DMS114 treated with DMSO at 0.1 percent for 48 hours (cell line): ENCODE measurements around the gene EPHA6.

ENCODE experiments used
- DNase-seq: peaks from one replicate; lab custom pipeline; 2025; ENCODE audit not compliant: unreplicated experiment; lab: John Stamatoyannopoulos, UW

EPHA6 gene

DNA sequence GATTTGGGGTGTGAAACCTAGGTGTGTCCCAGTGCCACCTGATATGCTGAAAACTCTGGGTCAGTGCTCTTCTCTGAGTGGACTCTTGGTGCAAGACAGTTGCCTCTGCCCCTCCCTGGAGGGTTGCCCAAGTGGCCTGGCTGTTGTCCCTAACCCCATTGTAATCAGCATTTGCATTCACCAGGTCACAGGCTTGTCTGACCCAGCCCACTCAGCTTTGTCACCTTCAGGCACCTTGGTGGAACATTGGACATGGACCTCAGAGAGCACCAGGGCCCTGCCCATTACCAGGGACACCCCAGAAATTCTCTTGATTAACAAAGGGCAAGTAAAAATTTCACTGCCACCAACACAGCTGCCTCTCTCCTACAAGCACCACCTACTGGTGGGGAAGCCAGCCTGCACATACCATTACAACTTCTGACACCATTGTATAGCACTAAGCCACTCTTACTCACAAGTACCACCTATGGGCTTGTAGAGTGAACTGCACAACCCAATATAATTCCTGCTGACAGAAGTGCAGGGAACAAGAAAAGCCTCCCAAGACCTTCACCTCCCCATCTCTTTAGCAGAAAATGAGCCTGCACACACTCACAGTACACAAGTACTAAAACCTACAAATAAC, 324.6 kb downstream of the EPHA6 start:
- DNase-seq = no peak

GRCh38 chr3:97148931-97149330, 334.5 kb downstream of the EPHA6 start:
- DNase-seq = no peak

DNA sequence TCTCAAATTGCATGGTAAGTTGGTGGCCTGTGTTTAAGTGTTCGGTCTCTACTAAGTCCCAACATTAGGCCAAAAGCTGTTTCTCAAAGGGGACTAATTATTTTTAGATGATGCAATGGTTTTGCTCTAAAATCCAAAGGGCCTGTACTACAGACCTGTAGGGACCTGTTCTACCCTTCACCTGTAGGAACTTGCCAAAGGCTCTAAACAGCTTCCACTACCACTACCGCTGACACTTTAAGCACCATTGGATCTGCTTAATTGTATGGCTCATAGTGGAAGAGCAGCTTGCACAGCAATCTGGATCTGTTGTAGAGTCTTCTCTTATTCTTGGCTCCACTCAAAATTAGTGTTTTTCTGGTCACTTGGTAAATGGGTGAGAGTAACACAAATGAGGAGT, 346.8 kb downstream of the EPHA6 start:
- DNase-seq = no peak

DNA sequence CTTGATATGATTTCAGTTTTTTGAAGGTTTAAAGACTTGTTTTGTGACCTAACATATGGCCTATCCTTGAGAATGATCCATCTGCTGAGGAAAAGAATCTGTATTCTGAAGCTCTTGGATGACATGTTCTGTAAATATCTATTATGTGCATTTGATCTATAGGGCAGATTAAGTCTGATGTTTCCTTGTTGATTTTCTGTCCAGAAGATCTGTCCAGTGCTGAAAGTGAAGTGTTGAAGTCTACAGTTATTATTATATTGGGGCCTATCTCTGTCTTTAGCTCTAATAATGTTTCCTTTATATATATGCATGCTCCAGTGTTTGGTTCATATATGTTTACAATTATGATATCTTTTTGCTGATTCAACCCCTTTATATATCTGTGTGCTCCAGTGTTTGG, 362.8 kb downstream of the EPHA6 start:
- DNase-seq = no peak

DNA sequence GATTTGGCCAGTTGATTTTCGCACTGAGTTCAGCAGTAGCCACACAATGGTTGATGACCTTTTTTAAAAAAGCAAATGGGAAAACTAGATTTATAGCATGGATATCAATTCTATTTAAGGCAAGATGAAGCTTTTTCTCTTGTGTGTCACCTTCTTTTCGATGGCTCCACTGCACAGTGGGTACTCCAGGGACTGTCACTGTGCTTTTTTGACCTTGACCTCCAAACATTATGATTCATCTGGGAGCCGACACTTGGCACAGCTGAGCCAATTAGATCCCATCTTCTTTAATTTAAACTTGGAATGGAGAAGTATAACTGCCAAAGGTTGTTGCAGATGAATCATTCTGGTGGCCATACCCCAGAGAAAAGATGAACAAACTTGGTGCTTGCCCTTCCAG, 367.3 kb downstream of the EPHA6 start:
- no peak for DNase-seq

- no peak for DNase-seq
Observed at GRCh38 chr3:97187771-97188170, 373.4 kb downstream of the EPHA6 start.

- no peak for DNase-seq
Observed at GRCh38 chr3:97189835-97190234, 375.4 kb downstream of the EPHA6 start.

DNA sequence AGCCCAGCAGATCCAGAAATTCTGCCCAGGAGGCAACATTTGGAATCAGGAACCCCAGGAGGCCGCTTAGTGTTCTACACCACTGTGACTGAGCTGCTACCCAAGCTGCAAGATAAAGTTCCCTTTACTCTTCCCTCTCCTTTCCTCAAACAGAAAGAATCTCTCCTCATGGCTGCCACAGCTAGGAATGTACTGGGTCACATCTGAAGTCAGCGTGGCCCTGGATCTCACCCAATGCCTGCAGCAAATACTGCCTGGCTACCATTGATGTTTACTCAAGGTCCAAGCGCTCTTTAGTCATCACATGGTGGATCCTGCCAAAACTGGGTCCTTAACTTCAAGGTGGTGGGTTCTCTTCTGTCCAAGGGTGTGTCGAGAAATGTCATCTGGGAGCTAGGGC, 382.7 kb downstream of the EPHA6 start:
- DNase-seq = no peak

GRCh38 chr3:97197830-97198229, 383.4 kb downstream of the EPHA6 start:
- DNase-seq = no peak

DNA sequence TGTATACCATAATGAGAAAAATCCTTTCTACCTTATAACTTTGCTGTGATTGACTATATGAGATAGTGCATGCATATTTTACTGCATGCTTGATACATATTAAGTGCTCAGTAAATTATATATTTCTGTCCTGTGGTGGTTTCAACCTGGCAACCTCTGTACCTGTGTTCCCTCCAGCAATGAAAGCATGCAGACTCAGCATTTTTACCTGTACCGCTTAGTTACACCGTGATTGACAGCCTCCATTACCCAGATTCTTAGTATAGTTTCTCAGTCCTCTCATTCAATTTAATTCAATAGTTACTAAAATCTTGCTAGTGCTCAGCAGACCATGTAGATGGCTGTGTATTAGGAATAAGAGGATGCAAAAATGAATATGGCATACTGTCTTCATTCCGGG, 386.0 kb downstream of the EPHA6 start:
- no peak for DNase-seq

- DNase-seq = no peak
Observed at GRCh38 chr3:97201814-97202213, 387.4 kb downstream of the EPHA6 start.

- DNase-seq = no peak
Observed at GRCh38 chr3:97228966-97229365, 414.6 kb downstream of the EPHA6 start.

GRCh38 chr3:97230486-97230885, 416.1 kb downstream of the EPHA6 start:
- DNase-seq = no peak

GRCh38 chr3:97232393-97233034, 418.1 kb downstream of the EPHA6 start:
- DNase-seq = no peak

GRCh38 chr3:97235179-97235578, 420.8 kb downstream of the EPHA6 start:
- DNase-seq = no peak

DNA sequence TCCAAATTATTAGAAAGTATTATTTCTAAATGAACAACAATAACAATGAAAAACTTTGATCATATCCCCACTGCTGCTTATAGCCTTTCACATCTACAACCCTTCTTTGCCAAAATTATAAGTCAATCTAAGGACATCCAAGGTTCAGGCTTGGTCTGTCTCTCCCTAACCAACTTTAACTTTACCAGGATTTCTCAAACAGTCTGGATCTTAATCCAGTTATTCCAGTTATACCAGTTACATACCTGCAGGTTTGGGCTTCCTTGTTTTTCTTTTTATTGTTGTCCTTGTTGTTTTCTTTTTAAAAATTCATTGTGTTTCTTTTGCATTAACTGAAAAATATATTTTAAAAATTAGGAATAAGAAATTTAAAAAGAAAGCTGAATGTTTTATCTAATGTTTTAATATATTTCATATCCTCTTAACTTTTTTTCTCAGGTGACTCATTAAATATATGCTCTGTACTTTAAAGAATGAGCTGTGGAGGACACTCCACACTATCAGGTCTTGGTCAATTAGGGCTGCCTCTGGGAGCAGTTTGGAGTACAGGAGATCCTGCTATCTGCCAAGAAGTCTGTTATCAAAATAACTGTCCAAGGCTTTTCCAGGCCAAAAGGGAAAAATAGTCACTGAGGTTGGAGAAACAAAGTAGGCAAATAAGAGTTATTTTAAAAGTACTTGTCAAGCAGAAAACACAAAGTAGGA, 421.4 kb downstream of the EPHA6 start:
- no peak for DNase-seq

- DNase-seq = no peak
Observed at GRCh38 chr3:97241417-97241816, 427.0 kb downstream of the EPHA6 start.

GRCh38 chr3:97245201-97245910, 431.0 kb downstream of the EPHA6 start:
- no peak for DNase-seq

DNA sequence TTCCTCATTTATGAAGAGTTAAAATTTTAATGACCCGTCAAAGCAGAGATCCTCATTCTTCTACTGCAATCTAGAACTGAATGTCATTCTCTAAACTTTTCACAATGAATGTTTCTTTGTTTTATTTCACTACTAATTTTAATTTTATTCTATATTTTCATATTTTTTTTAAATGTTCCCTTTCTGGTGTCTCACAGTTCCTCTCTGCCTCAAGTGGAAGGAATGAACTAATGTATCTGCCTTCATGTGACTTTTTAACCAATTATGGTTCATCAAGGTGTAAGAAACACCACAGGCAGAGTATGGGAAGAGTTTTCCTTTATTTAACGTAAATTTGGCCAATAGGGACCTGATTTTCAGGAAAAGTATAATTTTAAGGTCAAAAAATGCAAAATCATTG, 441.7 kb downstream of the EPHA6 start:
- DNase-seq = no peak

- DNase-seq = no peak
Observed at GRCh38 chr3:97257942-97258697, 443.7 kb downstream of the EPHA6 start.

DNA sequence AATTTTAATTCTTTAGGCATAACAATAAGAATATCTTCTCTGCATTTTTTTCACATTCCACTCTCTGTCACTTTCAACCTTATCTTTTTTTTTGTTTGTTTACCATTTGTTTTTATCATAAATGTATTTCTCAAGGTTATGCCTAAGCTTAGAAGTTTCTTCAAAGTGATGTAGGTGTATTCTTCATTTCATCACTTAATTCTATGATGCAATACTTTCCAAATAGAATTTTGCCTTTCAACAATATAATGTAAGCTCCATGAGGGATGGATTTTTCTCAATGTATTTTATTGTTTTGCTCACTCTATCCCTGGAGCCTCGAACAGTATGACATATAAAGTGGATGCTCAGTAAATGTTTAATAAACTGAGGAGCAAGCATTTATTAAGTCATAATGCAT, 444.9 kb downstream of the EPHA6 start:
- no peak for DNase-seq
